ENCODE data around the gene SH3GLB2. TPM values are rescaled to one million over a fixed set of nuclear protein-coding genes. Genes with fewer than 3 reads are reported as not detected.

SH3GLB2 gene
- total and polyA plus RNA-seq, 2 of the 8 experiments (the other 6 are each of a cell fraction or from before 2014, with no cell fraction given): 52.7 to 79.9 TPM

DNA sequence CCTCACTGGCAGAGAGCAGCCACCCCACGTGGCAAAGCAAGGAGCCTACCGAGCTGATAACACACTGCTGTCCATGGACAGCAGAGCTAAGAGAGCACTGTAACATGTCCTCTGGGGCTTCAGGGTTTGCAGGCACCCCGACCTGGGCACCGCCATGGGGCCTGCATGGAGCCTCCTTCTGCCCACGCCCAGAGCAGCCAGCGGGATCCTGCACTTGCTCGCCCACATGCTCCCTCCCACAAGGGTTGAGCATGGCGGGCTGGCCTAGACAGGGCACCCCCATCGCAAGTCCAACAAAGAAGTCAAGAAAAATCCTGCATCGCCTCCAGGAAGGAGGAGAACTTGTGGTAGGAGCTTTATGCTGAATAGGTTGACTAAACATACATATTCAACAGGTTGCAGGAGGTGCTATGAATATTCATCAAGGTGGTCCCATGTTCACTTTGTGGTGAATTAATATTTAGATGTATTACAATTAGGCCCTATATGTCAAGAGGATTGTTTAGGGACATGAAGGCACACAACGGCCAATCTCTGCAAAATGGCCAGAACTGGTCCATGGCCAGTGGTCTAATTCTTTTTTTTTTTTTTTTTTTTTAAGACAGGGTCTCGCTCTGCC, 4.5 kb upstream of the SH3GLB2 start:
- no peak overlapping the region for H3K14ac ChIP-seq (ENCODE audit: insufficient read length)
- no peak overlapping the region for H2BK20ac ChIP-seq (ENCODE audit: low read length)
- no peak overlapping the region for H3K4me2 ChIP-seq (ENCODE audit: insufficient read depth in 1 of 2, low read depth in 2 of 2, low read length in 2 of 2)
- H4K20me1 ChIP-seq (replicated peaks in 1 of 2; ENCODE audit: control insufficient read depth in 1 of 2, insufficient read depth in 2 of 2, low read length in 2 of 2): peaks cover 0 to 3% of the 10 kb centered on the region in 2 experiments
- H3K56ac ChIP-seq (replicated peaks; ENCODE audit: insufficient read length, low read depth, low read length): no peak overlapping the region
- peak overlapping the region; percentile 44; the same call in 1 of the 2 replicates for H2BK5ac ChIP-seq (ENCODE audit: low read depth, low read length)
- H2BK12ac ChIP-seq (ENCODE audit: low read depth, low read length): no peak overlapping the region; the same call in 1 of the 2 replicates
- H3K4ac ChIP-seq (replicated peaks; ENCODE audit: insufficient read length, low read depth, low read length): no peak overlapping the region
- no peaks in the 10 kb centered on the region for H3K9me3 ChIP-seq (ENCODE audit: insufficient read depth in 2 of 2, low read depth in 1 of 2, low read length in 1 of 2)
- H4K8ac ChIP-seq (ENCODE audit: extremely low read depth, insufficient read depth, low read length): 0 out of 2 replicates have a peak overlapping the region, but pooled peaks have one; percentile 73
- POLR2A ChIA-PET (ENCODE audit: partially characterized antibody): interaction anchor here (1.2 kb wide), 1 partner anchor 11 kb away, joined by 5 read pairs; no protein-coding TSS in a partner anchor
- CTCF ChIA-PET (ENCODE audit: partially characterized antibody): interaction anchor here (0.6 to 1.3 kb wide), 2 partner anchors 23 to 183 kb away, joined by 3 to 4 read pairs; no protein-coding TSS in a partner anchor
- H4K5ac ChIP-seq (ENCODE audit: insufficient read length, low read depth, low read length): no peak overlapping the region
- 91% methylated on average over 11 of the region's 12 CpGs; no CpG with 5 or more reads in 1 of the 2 experiments for WGBS, 2 experiments (ENCODE audit: extremely low coverage in 1 of 2, insufficient coverage in 1 of 2, insufficient read length in 1 of 2, insufficient replicate concordance in 2 of 2, low coverage in 1 of 2, low lambda C conversion rate in 2 of 2, missing lambda C conversion rate in 1 of 2)
- H2BK15ac ChIP-seq (ENCODE audit: low read length): no peak overlapping the region
- no peaks in the 10 kb centered on the region for H3K36me3 ChIP-seq (ENCODE audit: control insufficient read depth in 2 of 4, insufficient read depth in 4 of 4, low read length in 3 of 4)
- 0 out of 2 replicates have a peak overlapping the region, but pooled peaks have one; percentile 39 for H2AK5ac ChIP-seq (ENCODE audit: low read depth, low read length)
- no peak for FAIRE-seq
- H3K27me3 ChIP-seq (replicated peaks in 1 of 4; ENCODE audit: control insufficient read depth in 3 of 4, extremely low read depth in 1 of 4, insufficient read depth in 3 of 4, low read length in 3 of 4): no peaks in the 10 kb centered on the region
- H3K9ac ChIP-seq (replicated peaks in 1 of 4; ENCODE audit: extremely low read depth in 1 of 4, low read depth in 3 of 4, low read length in 3 of 4): no peak overlapping the region
- peaks cover 0 to 12% of the 10 kb centered on the region in 2 experiments; a peak in 3 of 4 replicates for H3K79me2 ChIP-seq (ENCODE audit: control insufficient read depth in 1 of 2, insufficient read depth in 2 of 2, low read length in 2 of 2)
- no peak overlapping the region for H2AFZ ChIP-seq (ENCODE audit: low read length)
- H3K18ac ChIP-seq (ENCODE audit: extremely low read depth, low read length): no peak overlapping the region
- no peak overlapping the region for H3K27ac ChIP-seq (ENCODE audit: low read depth, low read length)
- no peak overlapping the region for H3K4me3 ChIP-seq (ENCODE audit: extremely low read depth in 1 of 4, insufficient read depth in 2 of 4, low read depth in 3 of 4, low read length in 4 of 4)
- no peak overlapping the region for H3K23ac ChIP-seq (ENCODE audit: insufficient read length)
- DNase-seq (ENCODE audit: low read depth in 1 of 2, low spot score in 2 of 2): no peak
- peaks cover 8% of the 10 kb centered on the region for H3K23me2 ChIP-seq (ENCODE audit: low read depth, low read length)
- H4K91ac ChIP-seq (replicated peaks; ENCODE audit: insufficient read length, low read length): no peak overlapping the region
- H3K79me1 ChIP-seq (ENCODE audit: low read depth, low read length): peaks cover 2% of the 10 kb centered on the region; the same call in 1 of the 2 replicates
- H3K4me1 ChIP-seq (replicated peaks in 1 of 4; ENCODE audit: control insufficient read depth in 3 of 4, insufficient read depth in 4 of 4, low read length in 3 of 4): peaks cover 0 to 6% (median 5%) of the 10 kb centered on the region in 4 experiments; a peak in 5 of 7 replicates
- H2BK120ac ChIP-seq (replicated peaks; ENCODE audit: low read depth, low read length): no peak overlapping the region
- no peak for TF ChIP-seq MAFK (IDR thresholded peaks at IDR 0.05; ENCODE audit: low read depth, low read length)
- no peak for TF ChIP-seq BCL11A (IDR thresholded peaks at IDR 0.05; ENCODE audit: low read depth in 2 of 2, low read length in 2 of 2)
- TF ChIP-seq POLR2AphosphoS5 (IDR thresholded peaks at IDR 0.05; ENCODE audit: low read depth, low read length): no peak
